Spleen (tissue), 11 donors: Measurements from ENCODE around the gene GUK1. TPM values are rescaled to one million over a fixed set of nuclear protein-coding genes. Genes with fewer than 3 reads are reported as not detected.

Experiments used
- DNase-seq: peaks from one replicate; pipeline ENCODE4 v3.0.0-alpha.2; 2020
- H3K27ac ChIP-seq, 8 donors: fragments of 200-600 bp; sonication (generic) in 7 of 8; 1 replicate in 4 of 8; 2 replicates in 4 of 8; pipeline versions ENCODE4 v1.5.0 to v1.8.0; 2016 to 2021; ENCODE audit warnings: inconsistent platforms in 4 of 8, mild to moderate bottlenecking in 4 of 8, moderate library complexity in 1 of 8
- H3K27me3 ChIP-seq, 7 donors: fragments of 200-600 bp; sonication (generic) in 6 of 7; replicated peaks in 1 of 7; 1 replicate in 4 of 7; 2 replicates in 3 of 7; pipeline versions ENCODE4 v1.5.0 to v1.8.0; 2016 to 2021; ENCODE audit warnings: inconsistent platforms in 3 of 7, mild to moderate bottlenecking in 1 of 7
- H3K36me3 ChIP-seq, 6 donors: fragments of 200-600 bp; sonication (generic) in 5 of 6; 1 replicate in 4 of 6; 2 replicates in 2 of 6; pipeline versions ENCODE4 v1.5.0 to v1.8.0; 2016 to 2021; ENCODE audit warnings: inconsistent platforms in 2 of 6
- H3K4me1 ChIP-seq, 6 donors: fragments of 200-600 bp; sonication (generic) in 5 of 6; 1 replicate in 3 of 6; 2 replicates in 3 of 6; pipeline versions ENCODE4 v1.5.0 to v1.8.0; 2016 to 2021; ENCODE audit warnings: inconsistent platforms in 3 of 6
- H3K4me3 ChIP-seq, 8 donors: fragments of 200-600 bp; sonication (generic) in 7 of 8; 1 replicate in 4 of 8; 2 replicates in 4 of 8; pipeline versions ENCODE4 v1.5.0 to v1.8.0; 2016 to 2021; ENCODE audit warnings: inconsistent platforms in 4 of 8, mild to moderate bottlenecking in 4 of 8, moderate library complexity in 2 of 8
- H3K9me3 ChIP-seq, 8 donors: fragments of 200-600 bp; sonication (generic) in 7 of 8; 1 replicate in 4 of 8; 2 replicates in 4 of 8; pipeline versions ENCODE4 v1.5.0 to v1.8.0; 2016 to 2021; ENCODE audit warnings: inconsistent platforms in 4 of 8
- POLR2A ChIP-seq, 3 donors: fragments of 450-650 bp; IDR thresholded peaks; one replicate each; pipeline ENCODE4 v1.5.1; 2017; ENCODE audit warnings: antibody characterized with exemption in 3 of 3, mild to moderate bottlenecking in 1 of 3
- POLR2AphosphoS5 ChIP-seq, 3 donors: sonication (generic); formaldehyde crosslinking; IDR thresholded peaks; one replicate each; pipeline ENCODE4 v1.5.1; 2017; ENCODE audit warnings: antibody characterized with exemption in 3 of 3
- WGBS, 5 donors: extraction: QIAGEN DNeasy Blood & Tissue Kit in 3 of 5; methylation state at CpG; one replicate each; pipeline versions ENCODE4 v1.1.5 to v1.1.7; 2013 to 2018; 5-methylcytosine and 5-hydroxymethylcytosine counted together
- intact Hi-C: fragments of 100-400 bp; cut with DNase I; formaldehyde crosslinking; loops from one replicate; pipeline ENCODE4 v1.15.0; 2023; ENCODE audit warnings: low total_unique reads
- polyA plus RNA-seq, 3 donors: library from polyadenylated mRNA; stranded (reverse); fragments of 200-250 nt; gene quantifications; one replicate each; pipeline ENCODE4 v1.2.1, GENCODE V29; 2013
- total RNA-seq, 7 donors: library from RNA; depleted of rRNA in 3 of 7; stranded (reverse); fragments of >200 nt in 3 of 7; fragmentation: NEBNext Ultra II Directional in 4 of 7; extraction: Animal tissue kit (Norgen Biotek cat#: 25700) in 4 of 7; gene quantifications; one replicate each; pipeline versions ENCODE4 v1.1.0 to v1.2.1, GENCODE V29; 2016 to 2021
- TF ChIP-seq, protein P1 (sequence below), 11 experiments: fragments of 200-600 bp in 7 of 11; fragments of 450-650 bp in 4 of 11; sonication (generic) in 4 of 11; IDR thresholded peaks in 8 of 11; conservative IDR thresholded peaks in 3 of 11; 1 replicate in 7 of 11; 2 replicates in 4 of 11; pipeline versions ENCODE4 v1.4.0 to v1.8.0; 2016 to 2021; ENCODE audit warnings: antibody characterized with exemption in 11 of 11, inconsistent platforms in 4 of 11, mild to moderate bottlenecking in 1 of 11
- donor health status: healthy with polysubstance abuse.
- donor health status: DM: no; HTN: no; CAD: no; lungs with moderate emphysema.
- donor health status: DM: no; HTN: no; CAD: no.
- donor health status: Bipolar disorder and iron deficiency.
- donor health status: healthy.
- donor health status: DM: no; HTN: no; CAD: no.
- donor health status: DM: yes; HTN: yes; CAD: no.

GUK1 gene
- total and polyA plus RNA-seq, 10 donors: 167 to 499 (median 199) TPM

DNA sequence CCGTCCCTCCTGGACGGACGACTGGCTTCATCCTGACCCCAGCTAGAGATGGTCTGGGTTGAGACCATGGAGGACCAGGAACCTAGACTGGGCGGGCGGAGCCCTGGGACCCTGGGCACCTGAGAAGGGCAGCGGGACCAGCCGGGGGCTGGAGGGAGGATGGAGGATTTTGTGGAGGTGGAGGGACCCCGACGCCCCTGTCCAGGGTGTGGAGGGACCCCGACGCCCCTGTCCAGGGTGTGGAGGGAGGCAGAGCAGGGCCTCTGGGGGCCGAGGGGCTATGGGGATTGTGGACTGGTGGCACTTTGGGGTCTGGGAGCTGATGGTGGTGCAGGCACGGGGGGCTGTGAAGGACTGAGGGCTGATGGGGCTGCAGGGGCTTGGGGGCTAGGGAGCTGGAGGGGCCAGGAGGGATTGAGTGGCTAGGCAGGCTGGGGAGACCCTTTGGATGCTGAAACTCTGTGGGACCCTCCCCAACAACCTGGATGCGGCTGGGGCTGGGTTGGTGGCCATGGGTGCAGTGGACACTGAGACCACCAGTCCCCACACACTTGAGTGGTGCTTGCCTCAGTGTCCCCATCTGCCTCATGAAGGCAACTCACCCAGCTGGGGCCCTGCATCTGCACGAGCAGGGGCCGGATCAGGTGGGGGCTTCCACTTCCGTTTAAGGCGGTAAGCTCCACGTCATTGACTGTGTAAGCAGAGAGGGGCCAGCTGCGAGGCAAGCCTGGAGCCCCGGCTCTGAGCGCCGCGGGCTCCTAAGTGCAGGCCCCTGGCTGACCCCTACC, 17.1 kb downstream of the GUK1 start:
- 43 to 70% (median 45%) methylated on average over 13 to 24 of the region's 24 CpGs for WGBS, 5 donors
- TF ChIP-seq POLR2AphosphoS5 (IDR thresholded peaks at IDR 0.05): no peak
- no peak for TF ChIP-seq POLR2A (IDR thresholded peaks at IDR 0.05)
- TF ChIP-seq, protein P1, sequence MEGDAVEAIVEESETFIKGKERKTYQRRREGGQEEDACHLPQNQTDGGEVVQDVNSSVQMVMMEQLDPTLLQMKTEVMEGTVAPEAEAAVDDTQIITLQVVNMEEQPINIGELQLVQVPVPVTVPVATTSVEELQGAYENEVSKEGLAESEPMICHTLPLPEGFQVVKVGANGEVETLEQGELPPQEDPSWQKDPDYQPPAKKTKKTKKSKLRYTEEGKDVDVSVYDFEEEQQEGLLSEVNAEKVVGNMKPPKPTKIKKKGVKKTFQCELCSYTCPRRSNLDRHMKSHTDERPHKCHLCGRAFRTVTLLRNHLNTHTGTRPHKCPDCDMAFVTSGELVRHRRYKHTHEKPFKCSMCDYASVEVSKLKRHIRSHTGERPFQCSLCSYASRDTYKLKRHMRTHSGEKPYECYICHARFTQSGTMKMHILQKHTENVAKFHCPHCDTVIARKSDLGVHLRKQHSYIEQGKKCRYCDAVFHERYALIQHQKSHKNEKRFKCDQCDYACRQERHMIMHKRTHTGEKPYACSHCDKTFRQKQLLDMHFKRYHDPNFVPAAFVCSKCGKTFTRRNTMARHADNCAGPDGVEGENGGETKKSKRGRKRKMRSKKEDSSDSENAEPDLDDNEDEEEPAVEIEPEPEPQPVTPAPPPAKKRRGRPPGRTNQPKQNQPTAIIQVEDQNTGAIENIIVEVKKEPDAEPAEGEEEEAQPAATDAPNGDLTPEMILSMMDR (IDR thresholded peaks at IDR 0.05 in 8 of 11, conservative IDR thresholded peaks at IDR 0.05 in 3 of 11): no peak
- intact Hi-C loops: no loop called here
- no peak overlapping the region for H3K4me3 ChIP-seq
- H3K27ac ChIP-seq: no peak overlapping the region
- peak; percentile 72 for DNase-seq
- H3K9me3 ChIP-seq: no peaks in the 10 kb centered on the region
- peaks cover 0 to 27% (median 0%) of the 10 kb centered on the region in 7 donors for H3K27me3 ChIP-seq
- no peaks in the 10 kb centered on the region for H3K36me3 ChIP-seq
- peaks cover 4 to 34% (median 21%) of the 10 kb centered on the region in 6 donors for H3K4me1 ChIP-seq

DNA sequence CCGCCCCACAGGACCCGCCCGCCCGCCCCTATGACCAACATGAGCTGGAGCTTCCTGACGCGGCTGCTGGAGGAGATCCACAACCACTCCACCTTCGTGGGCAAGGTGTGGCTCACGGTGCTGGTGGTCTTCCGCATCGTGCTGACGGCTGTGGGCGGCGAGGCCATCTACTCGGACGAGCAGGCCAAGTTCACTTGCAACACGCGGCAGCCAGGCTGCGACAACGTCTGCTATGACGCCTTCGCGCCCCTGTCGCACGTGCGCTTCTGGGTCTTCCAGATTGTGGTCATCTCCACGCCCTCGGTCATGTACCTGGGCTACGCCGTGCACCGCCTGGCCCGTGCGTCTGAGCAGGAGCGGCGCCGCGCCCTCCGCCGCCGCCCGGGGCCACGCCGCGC, 17.6 kb downstream of the GUK1 start:
- H3K27ac ChIP-seq: no peak overlapping the region
- intact Hi-C loops: no loop called here
- TF ChIP-seq POLR2A (IDR thresholded peaks at IDR 0.05): no peak
- TF ChIP-seq, protein P1 (IDR thresholded peaks at IDR 0.05 in 8 of 11, conservative IDR thresholded peaks at IDR 0.05 in 3 of 11): no peak
- no peak for TF ChIP-seq POLR2AphosphoS5 (IDR thresholded peaks at IDR 0.05)
- peaks cover 10 to 40% (median 26%) of the 10 kb centered on the region in 6 donors for H3K4me1 ChIP-seq
- WGBS, 5 donors: 70 to 88% (median 83%) methylated on average over 36 to 43 of the region's 43 CpGs
- no peaks in the 10 kb centered on the region for H3K36me3 ChIP-seq
- no peak overlapping the region for H3K4me3 ChIP-seq
- DNase-seq: peak; percentile 68
- H3K27me3 ChIP-seq: peaks cover 0 to 33% (median 0%) of the 10 kb centered on the region in 7 donors
- H3K9me3 ChIP-seq: no peaks in the 10 kb centered on the region

DNA sequence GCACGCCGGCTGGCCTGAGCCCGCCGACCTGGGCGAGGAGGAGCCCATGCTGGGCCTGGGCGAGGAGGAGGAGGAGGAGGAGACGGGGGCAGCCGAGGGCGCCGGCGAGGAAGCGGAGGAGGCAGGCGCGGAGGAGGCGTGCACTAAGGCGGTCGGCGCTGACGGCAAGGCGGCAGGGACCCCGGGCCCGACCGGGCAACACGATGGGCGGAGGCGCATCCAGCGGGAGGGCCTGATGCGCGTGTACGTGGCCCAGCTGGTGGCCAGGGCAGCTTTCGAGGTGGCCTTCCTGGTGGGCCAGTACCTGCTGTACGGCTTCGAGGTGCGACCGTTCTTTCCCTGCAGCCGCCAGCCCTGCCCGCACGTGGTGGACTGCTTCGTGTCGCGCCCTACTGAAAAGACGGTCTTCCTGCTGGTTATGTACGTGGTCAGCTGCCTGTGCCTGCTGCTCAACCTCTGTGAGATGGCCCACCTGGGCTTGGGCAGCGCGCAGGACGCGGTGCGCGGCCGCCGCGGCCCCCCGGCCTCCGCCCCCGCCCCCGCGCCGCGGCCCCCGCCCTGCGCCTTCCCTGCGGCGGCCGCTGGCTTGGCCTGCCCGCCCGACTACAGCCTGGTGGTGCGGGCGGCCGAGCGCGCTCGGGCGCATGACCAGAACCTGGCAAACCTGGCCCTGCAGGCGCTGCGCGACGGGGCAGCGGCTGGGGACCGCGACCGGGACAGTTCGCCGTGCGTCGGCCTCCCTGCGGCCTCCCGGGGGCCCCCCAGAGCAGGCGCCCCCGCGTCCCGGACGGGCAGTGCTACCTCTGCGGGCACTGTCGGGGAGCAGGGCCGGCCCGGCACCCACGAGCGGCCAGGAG, 18.3 kb downstream of the GUK1 start:
- DNase-seq: peak; percentile 75
- intact Hi-C loops: no loop called here
- TF ChIP-seq POLR2A (IDR thresholded peaks at IDR 0.05) (no peak), POLR2AphosphoS5 (IDR thresholded peaks at IDR 0.05) (peak in 1 of 3 donors; percentile 37)
- Histone ChIP-seq H3K27ac (no peak overlapping the region), H3K9me3 (no peaks in the 10 kb centered on the region), H3K27me3 (peaks cover 0 to 36% (median 0%) of the 10 kb centered on the region in 7 donors), H3K4me1 (peaks cover 11 to 47% (median 32%) of the 10 kb centered on the region in 6 donors), H3K36me3 (no peaks in the 10 kb centered on the region), H3K4me3 (no peak overlapping the region)
- WGBS, 5 donors: 63 to 84% (median 80%) methylated on average over 67 to 98 of the region's 98 CpGs

- WGBS, 5 donors: 93 to 98% (median 96%) methylated on average over 10 to 14 of the region's 14 CpGs
- DNase-seq: peak; percentile 65
These were observed 19.1 kb downstream of the GUK1 start for GRCh38 chr1:228159008-228159665.

More at GRCh38 chr1:228159008-228159665, 19.1 kb downstream of the GUK1 start:
- intact Hi-C loops: no loop called here
- peaks cover 11 to 54% (median 36%) of the 10 kb centered on the region in 6 donors for H3K4me1 ChIP-seq
- peaks cover 0 to 36% (median 0%) of the 10 kb centered on the region in 7 donors for H3K27me3 ChIP-seq
- H3K4me3 ChIP-seq: no peak overlapping the region
- TF ChIP-seq POLR2A (IDR thresholded peaks at IDR 0.05): no peak
- TF ChIP-seq, protein P1 (IDR thresholded peaks at IDR 0.05 in 8 of 11, conservative IDR thresholded peaks at IDR 0.05 in 3 of 11): no peak
- no peak for TF ChIP-seq POLR2AphosphoS5 (IDR thresholded peaks at IDR 0.05)
- no peaks in the 10 kb centered on the region for H3K9me3 ChIP-seq
- H3K27ac ChIP-seq: no peak overlapping the region
- no peaks in the 10 kb centered on the region for H3K36me3 ChIP-seq
